Activated B cell treated with CpG ODN at 0.5 μM for 24 hours (primary cell): Measurements from ENCODE around the gene PDPK1. TPM values are rescaled to one million over a fixed set of nuclear protein-coding genes. Genes with fewer than 3 reads are reported as not detected.

Experiments
- ATAC-seq: fragments of 200-7000 bp; cut with Tn5 transposase; one replicate; pipeline ENCODE4 v1.10.0; 2021; ENCODE audit warnings: low read depth, mild to moderate bottlenecking, moderate library complexity
- CTCF ChIA-PET: fragments of 350-600 bp; sonication (Branson Sonifier 250); formaldehyde crosslinking; loops from one replicate; lab custom pipeline; 2021; ENCODE audit warnings: antibody characterized with exemption; lab: Charles Lee
- POLR2A ChIA-PET: fragments of 350-600 bp; sonication (Branson Sonifier 250); formaldehyde crosslinking; loops from one replicate; lab custom pipeline; 2021; ENCODE audit warnings: antibody characterized with exemption; lab: Charles Lee
- DNase-seq: peaks from one replicate; pipeline ENCODE4 v3.0.0; 2022
- H3K27ac Mint-ChIP-seq: one replicate; pipeline ENCODE4 v1.8.0; 2020; ENCODE audit warnings: mixed read lengths
- H3K27me3 Mint-ChIP-seq: one replicate; pipeline ENCODE4 v1.8.0; 2021; ENCODE audit warnings: mixed read lengths
- H3K36me3 Mint-ChIP-seq: one replicate; pipeline ENCODE4 v1.8.0; 2021; ENCODE audit warnings: low read depth, mixed read lengths
- H3K4me1 Mint-ChIP-seq: one replicate; pipeline ENCODE4 v1.8.0; 2021; ENCODE audit warnings: mixed read lengths
- H3K4me3 Mint-ChIP-seq: one replicate; pipeline ENCODE4 v1.8.0; 2020; ENCODE audit warnings: mild to moderate bottlenecking, mixed read lengths
- H3K9me3 Mint-ChIP-seq: one replicate; pipeline ENCODE4 v1.8.0; 2020; ENCODE audit warnings: mixed read lengths
- intact Hi-C: fragments of 100-400 bp; cut with micrococcal nuclease; formaldehyde crosslinking; loops from one replicate; pipeline ENCODE4 v1.15.1; 2024
- total RNA-seq: library from RNA; stranded (reverse); gene quantifications from 2 replicates; pipeline ENCODE4 v1.2.3, GENCODE V29; 2022
- TF ChIP-seq, protein P1 (sequence below): fragments of 200-600 bp; IDR thresholded peaks from one replicate; pipeline ENCODE4 v1.8.0; 2022; ENCODE audit warnings: antibody characterized with exemption, mild to moderate bottlenecking

Gene PDPK1
- total RNA-seq, 1 donor from 2014 or later = 62.0 TPM

DNA sequence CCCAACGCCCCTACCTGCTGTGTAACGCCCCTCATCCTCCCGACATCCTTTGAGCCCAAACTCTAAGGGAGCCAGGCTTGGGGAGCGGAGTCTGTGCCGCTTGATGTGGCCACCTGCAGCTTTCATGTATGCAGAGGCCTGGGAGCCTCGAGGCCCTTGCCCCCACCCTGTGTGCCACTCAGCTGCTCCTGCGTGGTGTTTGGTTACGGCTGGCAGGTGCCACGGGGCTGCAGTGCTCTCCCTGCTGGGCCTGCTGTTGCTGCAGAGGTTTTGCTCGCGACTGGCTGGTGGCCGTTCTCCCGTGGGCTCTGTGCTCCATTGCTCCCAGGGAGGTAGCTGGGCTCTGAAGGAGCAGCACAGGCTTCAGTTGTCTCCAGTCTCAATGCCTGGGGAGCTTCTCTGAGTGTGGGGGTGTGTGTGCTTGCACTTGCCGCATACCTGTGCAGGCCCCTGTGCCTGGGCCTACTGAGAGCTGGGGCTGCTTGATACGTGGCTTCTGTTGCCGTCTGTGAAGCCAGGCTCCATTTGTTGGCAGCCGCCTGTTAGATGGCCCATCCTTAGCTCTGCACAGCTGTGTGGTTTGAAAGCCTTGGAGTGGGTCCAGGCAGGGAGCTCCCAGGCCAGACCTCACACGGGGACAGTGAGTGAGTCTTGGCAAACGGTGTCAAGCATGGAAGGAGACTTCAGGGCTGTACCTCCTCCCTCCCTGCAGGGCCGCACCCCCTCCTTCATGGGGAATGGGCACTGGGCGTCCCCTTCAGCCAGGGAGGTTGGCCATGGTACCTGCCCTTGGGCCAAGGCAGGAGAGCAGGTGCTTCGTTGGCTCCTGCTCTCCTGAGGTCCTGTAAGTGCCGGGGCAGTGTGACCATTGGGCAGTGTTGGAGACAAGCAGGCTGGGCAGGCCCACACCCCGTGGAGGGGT is 47.2 kb downstream of the PDPK1 start:
- intact Hi-C loops = no loop called here
- no peak overlapping the region for H3K4me3 Mint-ChIP-seq
- TF ChIP-seq, protein P1, sequence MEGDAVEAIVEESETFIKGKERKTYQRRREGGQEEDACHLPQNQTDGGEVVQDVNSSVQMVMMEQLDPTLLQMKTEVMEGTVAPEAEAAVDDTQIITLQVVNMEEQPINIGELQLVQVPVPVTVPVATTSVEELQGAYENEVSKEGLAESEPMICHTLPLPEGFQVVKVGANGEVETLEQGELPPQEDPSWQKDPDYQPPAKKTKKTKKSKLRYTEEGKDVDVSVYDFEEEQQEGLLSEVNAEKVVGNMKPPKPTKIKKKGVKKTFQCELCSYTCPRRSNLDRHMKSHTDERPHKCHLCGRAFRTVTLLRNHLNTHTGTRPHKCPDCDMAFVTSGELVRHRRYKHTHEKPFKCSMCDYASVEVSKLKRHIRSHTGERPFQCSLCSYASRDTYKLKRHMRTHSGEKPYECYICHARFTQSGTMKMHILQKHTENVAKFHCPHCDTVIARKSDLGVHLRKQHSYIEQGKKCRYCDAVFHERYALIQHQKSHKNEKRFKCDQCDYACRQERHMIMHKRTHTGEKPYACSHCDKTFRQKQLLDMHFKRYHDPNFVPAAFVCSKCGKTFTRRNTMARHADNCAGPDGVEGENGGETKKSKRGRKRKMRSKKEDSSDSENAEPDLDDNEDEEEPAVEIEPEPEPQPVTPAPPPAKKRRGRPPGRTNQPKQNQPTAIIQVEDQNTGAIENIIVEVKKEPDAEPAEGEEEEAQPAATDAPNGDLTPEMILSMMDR = no peak
- POLR2A ChIA-PET = no interaction called here
- CTCF ChIA-PET = no interaction called here
- H3K27me3 Mint-ChIP-seq = no peaks in the 10 kb centered on the region
- peaks cover 45% of the 10 kb centered on the region for H3K36me3 Mint-ChIP-seq
- no peak for DNase-seq
- no peak overlapping the region for H3K27ac Mint-ChIP-seq
- ATAC-seq = no peak
- H3K4me1 Mint-ChIP-seq = no peaks in the 10 kb centered on the region
- H3K9me3 Mint-ChIP-seq = no peaks in the 10 kb centered on the region

DNA sequence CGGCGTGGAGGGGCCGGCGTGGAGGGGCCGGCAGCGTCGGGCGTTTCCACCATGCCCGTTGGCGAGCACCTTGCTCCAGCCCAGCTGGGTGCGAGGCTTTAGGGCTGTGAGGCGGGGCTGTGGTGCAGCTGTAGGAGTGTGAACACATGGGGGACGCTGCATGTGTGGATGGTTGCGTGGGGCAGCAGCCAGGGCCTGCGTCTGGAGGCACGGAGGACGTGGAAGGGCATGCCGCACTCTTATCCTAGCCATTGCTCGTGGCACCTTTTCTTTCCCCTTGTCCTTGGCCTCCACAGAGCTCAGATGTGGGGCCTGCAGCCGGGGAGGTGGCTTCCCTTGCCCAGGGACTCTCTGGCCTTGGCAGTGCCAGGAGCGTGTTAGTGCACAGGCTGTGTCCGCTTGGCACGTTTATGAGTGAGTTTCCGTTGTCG is 47.8 kb downstream of the PDPK1 start:
- POLR2A ChIA-PET = no interaction called here
- ATAC-seq = no peak
- no peak overlapping the region for H3K27ac Mint-ChIP-seq

DNA sequence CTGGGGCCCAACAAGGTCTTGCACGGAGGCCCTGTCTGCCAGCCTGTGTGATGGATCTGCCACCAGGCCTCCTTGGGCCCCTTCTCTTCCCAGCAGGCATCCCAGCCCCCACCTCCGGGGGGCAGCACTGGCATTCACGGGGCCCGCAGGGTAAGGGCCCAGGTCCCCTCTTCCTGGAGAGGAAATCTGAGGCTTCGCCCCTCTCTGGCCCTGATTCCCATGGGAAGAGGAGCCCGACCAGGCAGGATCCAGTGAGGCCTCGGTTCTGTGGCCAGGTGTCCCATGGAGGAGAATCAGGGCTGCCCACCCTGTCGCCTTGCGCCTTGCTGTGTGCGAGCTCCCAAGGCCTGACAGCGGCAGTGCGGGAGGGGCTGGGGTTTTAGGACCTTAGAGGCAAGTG is 48.4 kb downstream of the PDPK1 start:
- CTCF ChIA-PET = no interaction called here
- DNase-seq (no peak), ATAC-seq (no peak)
- POLR2A ChIA-PET = no interaction called here
- H3K4me1 Mint-ChIP-seq = peaks cover 4% of the 10 kb centered on the region
- H3K27ac Mint-ChIP-seq = no peak overlapping the region
- no peaks in the 10 kb centered on the region for H3K27me3 Mint-ChIP-seq
- peaks cover 53% of the 10 kb centered on the region for H3K36me3 Mint-ChIP-seq
- H3K4me3 Mint-ChIP-seq = no peak overlapping the region
- no peaks in the 10 kb centered on the region for H3K9me3 Mint-ChIP-seq
- intact Hi-C loops = no loop called here
- TF ChIP-seq, protein P1 = no peak

More for the DNA sequence above, 47.8 kb downstream of the PDPK1 start:
- CTCF ChIA-PET = no interaction called here
- no peaks in the 10 kb centered on the region for H3K27me3 Mint-ChIP-seq
- intact Hi-C loops = no loop called here
- TF ChIP-seq, protein P1 = no peak
- peaks cover 51% of the 10 kb centered on the region for H3K36me3 Mint-ChIP-seq
- H3K9me3 Mint-ChIP-seq = no peaks in the 10 kb centered on the region
- no peak for DNase-seq
- no peak overlapping the region for H3K4me3 Mint-ChIP-seq
- H3K4me1 Mint-ChIP-seq = peaks cover 4% of the 10 kb centered on the region

DNA sequence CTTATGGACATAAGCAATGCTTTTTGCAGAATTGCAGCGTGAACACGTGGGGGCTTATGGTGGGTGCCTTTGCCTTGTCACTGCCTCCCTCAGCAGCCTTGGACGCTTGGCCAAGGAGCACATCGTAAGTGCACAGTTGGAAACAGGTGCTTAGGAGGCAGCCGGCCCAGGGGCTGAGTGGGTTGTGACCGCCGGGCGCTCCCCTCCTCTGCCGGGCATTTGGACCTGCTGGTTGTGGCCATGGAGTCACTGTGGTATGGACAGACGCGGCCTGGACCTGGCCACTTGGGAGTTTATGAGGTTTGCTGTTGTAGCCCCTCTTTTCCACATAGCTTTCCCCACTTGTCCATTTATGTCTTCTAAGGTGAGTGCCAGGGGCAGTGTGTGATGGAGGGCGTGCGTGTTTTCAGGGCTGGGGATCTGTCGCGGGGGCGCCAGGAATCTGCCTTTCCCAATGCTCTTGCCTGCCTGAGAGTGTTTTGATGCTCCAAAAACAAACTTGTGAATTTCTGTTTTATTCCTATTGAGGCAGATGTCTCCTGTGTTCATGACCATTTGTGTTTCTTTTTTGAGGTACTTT is 49.2 kb downstream of the PDPK1 start:
- ChIA-PET POLR2A (no interaction called here), CTCF (no interaction called here)
- no peak for ATAC-seq
- Mint-ChIP-seq H3K36me3 (peaks cover 57% of the 10 kb centered on the region), H3K4me1 (peaks cover 4% of the 10 kb centered on the region), H3K9me3 (no peaks in the 10 kb centered on the region), H3K27ac (no peak overlapping the region), H3K27me3 (no peaks in the 10 kb centered on the region), H3K4me3 (no peak overlapping the region)
- TF ChIP-seq, protein P1 = no peak
- DNase-seq = no peak
- intact Hi-C loops = no loop called here

DNA sequence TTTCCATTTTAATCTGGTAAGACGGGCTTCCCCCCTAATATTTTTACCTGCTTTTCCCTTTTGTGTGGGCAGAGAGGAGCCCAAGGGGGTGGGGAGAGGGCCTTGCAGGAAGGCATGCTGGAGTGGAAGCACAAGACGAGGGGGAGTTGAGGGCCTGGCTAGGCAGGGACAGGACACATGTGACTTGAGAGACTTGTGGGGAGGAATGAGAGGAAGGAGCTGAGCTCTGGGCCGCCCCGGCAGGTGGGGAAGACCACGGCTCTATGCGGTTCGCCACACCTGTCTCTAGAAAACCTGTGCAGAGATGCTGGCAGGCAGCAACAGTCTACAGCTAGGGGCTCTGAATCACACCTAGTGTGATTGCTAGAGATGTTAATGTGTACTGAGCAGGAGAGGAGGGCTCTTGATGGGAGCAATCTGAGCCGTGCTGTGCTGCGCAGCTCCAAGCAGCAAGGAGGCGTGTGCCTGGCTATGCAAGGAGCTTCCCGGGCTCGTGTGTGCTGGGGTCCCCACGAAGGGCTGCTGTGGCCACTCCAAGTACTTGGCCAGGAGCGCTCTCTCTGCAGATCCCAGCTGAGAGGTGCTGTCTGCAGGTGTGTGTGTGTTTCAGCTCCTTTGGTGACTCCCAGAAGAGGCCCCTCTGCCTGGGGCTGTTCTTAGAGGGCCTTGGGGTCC is 50.2 kb downstream of the PDPK1 start:
- ATAC-seq (no peak), DNase-seq (no peak)
- CTCF ChIA-PET = no interaction called here
- Mint-ChIP-seq H3K27me3 (no peaks in the 10 kb centered on the region), H3K27ac (no peak overlapping the region), H3K36me3 (peaks cover 65% of the 10 kb centered on the region), H3K9me3 (no peaks in the 10 kb centered on the region), H3K4me1 (peaks cover 6% of the 10 kb centered on the region), H3K4me3 (no peak overlapping the region)
- intact Hi-C loops = no loop called here
- TF ChIP-seq, protein P1 = no peak
- POLR2A ChIA-PET = no interaction called here
